Left ventricle myocardium inferior (tissue), 1 donor: Measurements from ENCODE around the gene MT1G. TPM values are rescaled to one million over a fixed set of nuclear protein-coding genes. Genes with fewer than 3 reads are reported as not detected.

Experiments
- DNase-seq: peaks from one replicate; pipeline ENCODE4 v3.0.0-alpha.2; 2020
- H3K27ac ChIP-seq: fragments of 200-600 bp; replicated peaks from 2 replicates; pipeline ENCODE4 v1.8.0; 2021
- H3K27me3 ChIP-seq: fragments of 200-600 bp; 2 replicates; pipeline ENCODE4 v1.8.0; 2021; ENCODE audit warnings: low read depth
- H3K36me3 ChIP-seq: fragments of 200-600 bp; 2 replicates; pipeline ENCODE4 v1.8.0; 2021
- H3K4me1 ChIP-seq: fragments of 200-600 bp; 2 replicates; pipeline ENCODE4 v1.8.0; 2021
- H3K4me3 ChIP-seq: fragments of 200-600 bp; 2 replicates; pipeline ENCODE4 v1.8.0; 2021; ENCODE audit warnings: mild to moderate bottlenecking, moderate library complexity
- H3K9me3 ChIP-seq: fragments of 200-600 bp; replicated peaks from 2 replicates; pipeline ENCODE4 v1.8.0; 2021
- CTCF ChIP-seq: fragments of 200-600 bp; IDR thresholded peaks from 2 replicates; pipeline ENCODE4 v1.8.0; 2021; ENCODE audit warnings: antibody characterized with exemption, mild to moderate bottlenecking, borderline replicate concordance
- intact Hi-C: fragments of 100-400 bp; cut with micrococcal nuclease; formaldehyde crosslinking; loops from one replicate; pipeline ENCODE4 v1.11.0; 2022
- total RNA-seq: library from RNA; stranded (reverse); fragmentation: NEBNext Ultra II Directional; extraction: Animal tissue kit (Norgen Biotek cat#: 25700); gene quantifications from one replicate; pipeline ENCODE4 v1.2.1, GENCODE V29; 2021
- donor health status: DM: no; HTN: yes; CAD: no; lungs with severe emphysema.

Gene MT1G
- total RNA-seq, 1 donor from 2014 or later = not detected

GRCh38 chr16:56636616-56637413, 31.1 kb downstream of the MT1G start:
- Histone ChIP-seq H3K9me3 (no peaks in the 10 kb centered on the region), H3K27me3 (peaks cover 77% of the 10 kb centered on the region), H3K4me1 (peaks cover 36% of the 10 kb centered on the region), H3K36me3 (no peaks in the 10 kb centered on the region), H3K4me3 (no peak overlapping the region), H3K27ac (no peak overlapping the region)
- no peak for DNase-seq
- intact Hi-C loops = no loop called here
- TF ChIP-seq CTCF = no peak

GRCh38 chr16:56635441-56635967, 32.4 kb downstream of the MT1G start:
- H3K36me3 ChIP-seq = no peaks in the 10 kb centered on the region
- DNase-seq = no peak
- intact Hi-C loops = no loop called here
- TF ChIP-seq CTCF = no peak
- H3K4me3 ChIP-seq = peak overlapping the region; percentile 51
- H3K27me3 ChIP-seq = peaks cover 68% of the 10 kb centered on the region
- no peaks in the 10 kb centered on the region for H3K9me3 ChIP-seq
- H3K27ac ChIP-seq = no peak overlapping the region
- peaks cover 44% of the 10 kb centered on the region for H3K4me1 ChIP-seq

GRCh38 chr16:56634715-56635440, 33.0 kb downstream of the MT1G start:
- Histone ChIP-seq H3K4me1 (peaks cover 44% of the 10 kb centered on the region), H3K9me3 (no peaks in the 10 kb centered on the region), H3K4me3 (peak overlapping the region; percentile 51), H3K27ac (no peak overlapping the region), H3K36me3 (no peaks in the 10 kb centered on the region), H3K27me3 (peaks cover 62% of the 10 kb centered on the region)
- intact Hi-C loops = no loop called here
- TF ChIP-seq CTCF = no peak
- no peak for DNase-seq

GRCh38 chr16:56633535-56633934, 34.3 kb downstream of the MT1G start:
- no peak for TF ChIP-seq CTCF
- H3K9me3 ChIP-seq = no peaks in the 10 kb centered on the region
- H3K4me1 ChIP-seq = peaks cover 36% of the 10 kb centered on the region
- DNase-seq = no peak
- H3K4me3 ChIP-seq = peak overlapping the region; percentile 69
- intact Hi-C loops = no loop called here
- H3K36me3 ChIP-seq = no peaks in the 10 kb centered on the region
- peaks cover 48% of the 10 kb centered on the region for H3K27me3 ChIP-seq
- peak overlapping the region; percentile 84 for H3K27ac ChIP-seq

GRCh38 chr16:56632848-56633365, 35.0 kb downstream of the MT1G start:
- no peaks in the 10 kb centered on the region for H3K36me3 ChIP-seq
- H3K4me1 ChIP-seq = peaks cover 30% of the 10 kb centered on the region
- peaks cover 42% of the 10 kb centered on the region for H3K27me3 ChIP-seq
- intact Hi-C loops = no loop called here
- no peak for DNase-seq
- no peaks in the 10 kb centered on the region for H3K9me3 ChIP-seq
- no peak for TF ChIP-seq CTCF
- peak overlapping the region; percentile 84 for H3K27ac ChIP-seq
- H3K4me3 ChIP-seq = peak overlapping the region; percentile 69
